Activated naive CD4-positive, alpha-beta T cell treated with anti-CD3 and anti-CD28 coated beads, Interleukin-2, amount 50 U/mL, for 24 hours (primary cell): ENCODE data around the gene ZMIZ1.
"Not testable (repeated sequence)": the region's sequence is repeated elsewhere in the genome, so short reads cannot be mapped to it uniquely, and the experiment has no call there.

Experiments
- H3K27ac Mint-ChIP-seq: one replicate; pipeline ENCODE4 v1.8.0; 2021; ENCODE audit warnings: mild to moderate bottlenecking, mixed read lengths
- H3K27me3 Mint-ChIP-seq: one replicate; pipeline ENCODE4 v1.8.0; 2021; ENCODE audit warnings: mixed read lengths
- H3K36me3 Mint-ChIP-seq: one replicate; pipeline ENCODE4 v1.8.0; 2021; ENCODE audit warnings: mixed read lengths
- H3K4me1 Mint-ChIP-seq: one replicate; pipeline ENCODE4 v1.8.0; 2021; ENCODE audit warnings: mixed read lengths
- H3K4me3 Mint-ChIP-seq: one replicate; pipeline ENCODE4 v1.8.0; 2021; ENCODE audit warnings: mild to moderate bottlenecking, mixed read lengths
- H3K9me3 Mint-ChIP-seq: one replicate; pipeline ENCODE4 v1.8.0; 2021; ENCODE audit warnings: mixed read lengths

The ZMIZ1 gene

GRCh38 chr10:79269443-79269842 is 200.7 kb downstream of the ZMIZ1 start:
- H3K36me3 Mint-ChIP-seq = no peaks in the 10 kb centered on the region
- H3K9me3 Mint-ChIP-seq = no peaks in the 10 kb centered on the region
- H3K4me3 Mint-ChIP-seq = no peak overlapping the region
- no peaks in the 10 kb centered on the region for H3K4me1 Mint-ChIP-seq
- no peak overlapping the region for H3K27ac Mint-ChIP-seq
- H3K27me3 Mint-ChIP-seq = no peaks in the 10 kb centered on the region

- Mint-ChIP-seq H3K27me3 (no peaks in the 10 kb centered on the region), H3K9me3 (no peaks in the 10 kb centered on the region), H3K4me1 (no peaks in the 10 kb centered on the region), H3K4me3 (no peak overlapping the region), H3K36me3 (no peaks in the 10 kb centered on the region), H3K27ac (no peak overlapping the region)
Observed at GRCh38 chr10:79269969-79270368, 201.2 kb downstream of the ZMIZ1 start.

- Mint-ChIP-seq H3K27ac (no peak overlapping the region), H3K36me3 (no peaks in the 10 kb centered on the region), H3K9me3 (no peaks in the 10 kb centered on the region), H3K4me1 (no peaks in the 10 kb centered on the region), H3K27me3 (no peaks in the 10 kb centered on the region), H3K4me3 (no peak overlapping the region)
Observed at GRCh38 chr10:79270466-79271246, 201.9 kb downstream of the ZMIZ1 start.

- Mint-ChIP-seq H3K27ac (no peak overlapping the region), H3K27me3 (no peaks in the 10 kb centered on the region), H3K4me1 (no peaks in the 10 kb centered on the region), H3K36me3 (peaks cover 3% of the 10 kb centered on the region), H3K4me3 (no peak overlapping the region), H3K9me3 (no peaks in the 10 kb centered on the region)
Observed at GRCh38 chr10:79272353-79272752, 203.6 kb downstream of the ZMIZ1 start.

- Mint-ChIP-seq H3K27ac (no peak overlapping the region), H3K9me3 (no peaks in the 10 kb centered on the region), H3K4me3 (no peak overlapping the region), H3K36me3 (peaks cover 4% of the 10 kb centered on the region), H3K4me1 (no peaks in the 10 kb centered on the region), H3K27me3 (no peaks in the 10 kb centered on the region)
Observed at GRCh38 chr10:79273604-79274003, 204.8 kb downstream of the ZMIZ1 start.

GRCh38 chr10:79274279-79275104 is 205.7 kb downstream of the ZMIZ1 start:
- Mint-ChIP-seq H3K4me1 (no peaks in the 10 kb centered on the region), H3K27me3 (no peaks in the 10 kb centered on the region), H3K4me3 (no peak overlapping the region), H3K36me3 (peaks cover 6% of the 10 kb centered on the region), H3K9me3 (no peaks in the 10 kb centered on the region), H3K27ac (no peak overlapping the region)

- H3K9me3 Mint-ChIP-seq = no peaks in the 10 kb centered on the region
- H3K4me1 Mint-ChIP-seq = no peaks in the 10 kb centered on the region
- no peaks in the 10 kb centered on the region for H3K27me3 Mint-ChIP-seq
- no peak overlapping the region for H3K4me3 Mint-ChIP-seq
- peaks cover 6% of the 10 kb centered on the region for H3K36me3 Mint-ChIP-seq
- H3K27ac Mint-ChIP-seq = no peak overlapping the region
Observed at GRCh38 chr10:79275105-79275430, 206.3 kb downstream of the ZMIZ1 start.

- peaks cover 6% of the 10 kb centered on the region for H3K36me3 Mint-ChIP-seq
- H3K4me3 Mint-ChIP-seq = no peak overlapping the region
- H3K4me1 Mint-ChIP-seq = no peaks in the 10 kb centered on the region
- no peak overlapping the region for H3K27ac Mint-ChIP-seq
- H3K27me3 Mint-ChIP-seq = no peaks in the 10 kb centered on the region
- no peaks in the 10 kb centered on the region for H3K9me3 Mint-ChIP-seq
Observed at GRCh38 chr10:79275431-79275851, 206.7 kb downstream of the ZMIZ1 start.

GRCh38 chr10:79277579-79278269 is 209.0 kb downstream of the ZMIZ1 start:
- H3K4me3 Mint-ChIP-seq = no peak overlapping the region
- H3K36me3 Mint-ChIP-seq = peaks cover 10% of the 10 kb centered on the region
- H3K27me3 Mint-ChIP-seq = no peaks in the 10 kb centered on the region
- no peaks in the 10 kb centered on the region for H3K4me1 Mint-ChIP-seq
- no peak overlapping the region for H3K27ac Mint-ChIP-seq
- no peaks in the 10 kb centered on the region for H3K9me3 Mint-ChIP-seq

- peaks cover 10% of the 10 kb centered on the region for H3K36me3 Mint-ChIP-seq
- not testable (repeated sequence) for H3K4me3 Mint-ChIP-seq, H3K27me3 Mint-ChIP-seq, H3K9me3 Mint-ChIP-seq, H3K27ac Mint-ChIP-seq, H3K4me1 Mint-ChIP-seq
Observed at GRCh38 chr10:79279047-79279446, 210.3 kb downstream of the ZMIZ1 start.

GRCh38 chr10:79280956-79281355 is 212.2 kb downstream of the ZMIZ1 start:
- Mint-ChIP-seq H3K4me3 (no peak overlapping the region), H3K27ac (no peak overlapping the region), H3K4me1 (peaks cover 13% of the 10 kb centered on the region), H3K9me3 (no peaks in the 10 kb centered on the region), H3K27me3 (no peaks in the 10 kb centered on the region), H3K36me3 (peaks cover 10% of the 10 kb centered on the region)

- Mint-ChIP-seq H3K9me3 (no peaks in the 10 kb centered on the region), H3K27me3 (no peaks in the 10 kb centered on the region), H3K4me1 (peaks cover 24% of the 10 kb centered on the region), H3K27ac (no peak overlapping the region), H3K4me3 (no peak overlapping the region), H3K36me3 (peaks cover 8% of the 10 kb centered on the region)
Observed at GRCh38 chr10:79282388-79282787, 213.6 kb downstream of the ZMIZ1 start.

- no peak overlapping the region for H3K27ac Mint-ChIP-seq
- H3K36me3 Mint-ChIP-seq = peaks cover 6% of the 10 kb centered on the region
- H3K9me3 Mint-ChIP-seq = no peaks in the 10 kb centered on the region
- no peak overlapping the region for H3K4me3 Mint-ChIP-seq
- peaks cover 28% of the 10 kb centered on the region for H3K4me1 Mint-ChIP-seq
- H3K27me3 Mint-ChIP-seq = no peaks in the 10 kb centered on the region
Observed at GRCh38 chr10:79283616-79284015, 214.8 kb downstream of the ZMIZ1 start.

GRCh38 chr10:79284158-79284871 is 215.5 kb downstream of the ZMIZ1 start:
- Mint-ChIP-seq H3K4me3 (no peak overlapping the region), H3K4me1 (peaks cover 28% of the 10 kb centered on the region), H3K27ac (no peak overlapping the region), H3K36me3 (peaks cover 6% of the 10 kb centered on the region), H3K9me3 (no peaks in the 10 kb centered on the region), H3K27me3 (no peaks in the 10 kb centered on the region)
